ENCODE data around the gene LRRC46. TPM values are rescaled to one million over a fixed set of nuclear protein-coding genes. Genes with fewer than 3 reads are reported as not detected.
A peak's percentile ranks its signal among the peaks of the same experiment; 100 is the strongest.

The LRRC46 gene
- total RNA-seq, 2 experiments from 2014 or later: 0.46 to 0.82 TPM

DNA sequence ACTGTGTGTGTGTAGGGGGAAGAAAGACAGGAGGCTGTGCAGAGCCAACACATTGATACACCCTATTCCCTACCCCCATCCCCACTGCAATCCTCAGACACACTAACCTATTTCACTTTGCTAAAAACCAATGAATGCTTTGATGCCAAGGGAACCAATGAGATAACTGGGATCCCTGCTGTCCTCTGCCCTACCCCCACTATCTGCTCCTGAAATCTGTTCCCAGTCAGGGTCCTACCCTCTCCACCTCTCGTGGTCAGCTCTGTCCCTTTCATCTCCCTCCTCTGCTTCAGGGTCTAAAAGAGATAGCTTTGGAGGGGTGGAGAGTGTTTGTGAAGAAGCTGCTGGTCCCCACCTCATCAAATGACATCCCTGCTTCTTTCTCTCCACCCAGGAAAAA is 38.6 kb downstream of the LRRC46 start:
- DNase-seq (no peak), ATAC-seq (no peak)
- Mint-ChIP-seq H3K4me3 (no peak overlapping the region), H3K4me1 (peaks cover 7% of the 10 kb centered on the region), H3K27ac (no peak overlapping the region), H3K36me3 (ENCODE audit: low read depth) (no peaks in the 10 kb centered on the region), H3K9me3 (ENCODE audit: low read depth) (no peaks in the 10 kb centered on the region), H3K27me3 (peaks cover 26% of the 10 kb centered on the region)
- POLR2A ChIA-PET: no interaction called here
- CTCF ChIA-PET: interaction anchor here (0.7 to 1.6 kb wide), 4 partner anchors 11 to 29 kb away, joined by 3 to 4 read pairs (median 3); partner anchors contain the start of gene SCRN2
- intact Hi-C loops (cut with DNase I, micrococcal nuclease): no loop called here

DNA sequence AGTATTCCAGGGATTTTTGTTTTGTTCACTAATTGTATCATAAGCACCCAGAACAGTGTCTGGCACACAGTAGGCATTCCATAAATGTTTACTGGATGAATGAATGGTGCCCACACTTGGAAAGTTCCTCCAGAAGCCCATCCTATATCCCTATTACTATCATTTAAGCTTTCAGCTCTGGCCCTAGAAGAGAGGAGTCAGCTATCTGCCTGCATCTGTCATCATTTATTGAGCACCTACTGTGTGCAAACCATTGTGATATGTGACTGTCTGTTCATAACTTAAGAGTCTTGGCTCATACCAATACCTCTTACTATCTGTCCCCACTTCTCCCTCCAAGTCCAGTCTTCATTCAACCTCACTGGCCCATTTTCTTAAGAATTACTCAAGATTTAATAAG is 39.6 kb downstream of the LRRC46 start:
- intact Hi-C loops (cut with DNase I, micrococcal nuclease): no loop called here
- CTCF ChIA-PET: interaction anchor here (0.5 to 1.2 kb wide), 2 partner anchors 14 to 360 kb away, joined by 3 read pairs; no protein-coding TSS in a partner anchor
- no peak overlapping the region for H3K4me3 Mint-ChIP-seq
- no peaks in the 10 kb centered on the region for H3K4me1 Mint-ChIP-seq
- ATAC-seq (no peak), DNase-seq (no peak)
- H3K36me3 Mint-ChIP-seq (ENCODE audit: low read depth): no peaks in the 10 kb centered on the region
- no peaks in the 10 kb centered on the region for H3K9me3 Mint-ChIP-seq (ENCODE audit: low read depth)
- H3K27me3 Mint-ChIP-seq: peaks cover 27% of the 10 kb centered on the region
- POLR2A ChIA-PET: no interaction called here
- H3K27ac Mint-ChIP-seq: no peak overlapping the region

DNA sequence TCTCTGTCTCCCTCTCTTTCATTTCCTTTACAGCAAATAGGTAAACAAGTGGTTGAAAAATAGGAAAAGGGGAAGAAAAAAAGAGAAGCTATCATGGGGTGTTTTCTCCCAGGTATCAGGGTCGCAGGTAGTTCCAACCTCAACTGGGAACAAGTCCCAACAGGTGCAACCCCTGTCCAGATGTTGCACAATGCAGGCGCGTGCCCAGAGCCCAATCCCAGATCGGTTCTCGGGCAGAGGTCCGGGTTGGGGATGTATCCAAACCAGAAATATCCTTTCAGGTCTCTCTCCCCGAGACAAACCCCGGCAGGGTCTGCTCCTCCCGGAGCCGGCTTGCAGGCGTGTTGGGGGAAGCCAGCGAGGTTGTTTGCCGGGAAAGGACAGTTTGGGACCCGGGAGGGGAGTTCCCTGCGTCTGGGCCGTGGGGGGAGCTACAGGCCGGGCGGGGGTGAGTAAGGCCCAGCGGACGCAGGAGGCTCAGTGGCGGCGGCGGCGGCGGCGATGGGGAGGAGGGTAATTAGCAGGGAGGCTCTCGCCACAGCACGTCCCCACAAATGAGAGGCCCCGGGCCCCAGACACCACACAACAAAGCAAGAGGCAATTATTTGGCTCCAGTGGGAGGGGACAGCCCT is 40.7 kb downstream of the LRRC46 start:
- H3K27me3 Mint-ChIP-seq: peaks cover 27% of the 10 kb centered on the region
- intact Hi-C loops (cut with DNase I, micrococcal nuclease): no loop called here

DNA sequence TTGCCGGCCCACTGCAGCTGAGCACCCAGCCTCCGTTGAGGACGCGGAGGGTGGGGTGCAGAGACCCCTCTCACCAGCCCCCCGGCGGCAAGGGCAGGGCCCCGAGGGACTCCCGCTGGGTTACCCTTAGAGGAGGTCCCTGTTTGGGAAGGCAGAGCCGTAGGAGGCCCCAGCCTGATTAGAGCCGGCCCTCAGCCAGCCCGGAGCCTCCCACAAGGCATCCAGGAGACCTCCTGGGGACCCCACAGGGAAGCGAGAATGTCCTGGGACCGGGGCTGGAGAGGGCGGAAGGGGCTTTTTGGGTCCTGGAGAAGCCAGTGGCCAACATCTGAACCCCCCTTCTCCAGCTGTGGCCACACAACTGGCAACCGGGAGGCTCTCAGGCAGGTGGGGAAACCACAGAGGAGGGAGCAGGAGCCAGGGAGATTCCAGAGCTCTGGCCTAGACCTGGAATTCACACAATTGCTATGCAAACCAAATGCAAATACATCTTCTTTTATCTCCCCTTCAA is 41.2 kb downstream of the LRRC46 start:
- CTCF ChIA-PET: interaction anchor here (1.1 kb wide), 1 partner anchor 29 kb away, joined by 4 read pairs; no protein-coding TSS in a partner anchor
- no peaks in the 10 kb centered on the region for H3K36me3 Mint-ChIP-seq (ENCODE audit: low read depth)
- H3K4me1 Mint-ChIP-seq: no peaks in the 10 kb centered on the region
- no peak for DNase-seq
- intact Hi-C loops (cut with DNase I, micrococcal nuclease): no loop called here
- no peak overlapping the region for H3K4me3 Mint-ChIP-seq
- peaks cover 27% of the 10 kb centered on the region for H3K27me3 Mint-ChIP-seq
- H3K27ac Mint-ChIP-seq: no peak overlapping the region
- POLR2A ChIA-PET: no interaction called here
- no peaks in the 10 kb centered on the region for H3K9me3 Mint-ChIP-seq (ENCODE audit: low read depth)
- no peak for ATAC-seq

More for the DNA sequence above, 40.7 kb downstream of the LRRC46 start:
- no peak for ATAC-seq
- DNase-seq: no peak
- Mint-ChIP-seq H3K36me3 (ENCODE audit: low read depth) (no peaks in the 10 kb centered on the region), H3K9me3 (ENCODE audit: low read depth) (no peaks in the 10 kb centered on the region), H3K27ac (no peak overlapping the region), H3K4me3 (no peak overlapping the region), H3K4me1 (no peaks in the 10 kb centered on the region)
- POLR2A ChIA-PET: interaction anchor here (0.7 kb wide), 1 partner anchor 651 kb away, joined by 7 read pairs; no protein-coding TSS in a partner anchor
- CTCF ChIA-PET: interaction anchor here (0.7 to 1.2 kb wide), 4 partner anchors 19 to 30 kb away, joined by 3 to 4 read pairs (median 3); no protein-coding TSS in a partner anchor

DNA sequence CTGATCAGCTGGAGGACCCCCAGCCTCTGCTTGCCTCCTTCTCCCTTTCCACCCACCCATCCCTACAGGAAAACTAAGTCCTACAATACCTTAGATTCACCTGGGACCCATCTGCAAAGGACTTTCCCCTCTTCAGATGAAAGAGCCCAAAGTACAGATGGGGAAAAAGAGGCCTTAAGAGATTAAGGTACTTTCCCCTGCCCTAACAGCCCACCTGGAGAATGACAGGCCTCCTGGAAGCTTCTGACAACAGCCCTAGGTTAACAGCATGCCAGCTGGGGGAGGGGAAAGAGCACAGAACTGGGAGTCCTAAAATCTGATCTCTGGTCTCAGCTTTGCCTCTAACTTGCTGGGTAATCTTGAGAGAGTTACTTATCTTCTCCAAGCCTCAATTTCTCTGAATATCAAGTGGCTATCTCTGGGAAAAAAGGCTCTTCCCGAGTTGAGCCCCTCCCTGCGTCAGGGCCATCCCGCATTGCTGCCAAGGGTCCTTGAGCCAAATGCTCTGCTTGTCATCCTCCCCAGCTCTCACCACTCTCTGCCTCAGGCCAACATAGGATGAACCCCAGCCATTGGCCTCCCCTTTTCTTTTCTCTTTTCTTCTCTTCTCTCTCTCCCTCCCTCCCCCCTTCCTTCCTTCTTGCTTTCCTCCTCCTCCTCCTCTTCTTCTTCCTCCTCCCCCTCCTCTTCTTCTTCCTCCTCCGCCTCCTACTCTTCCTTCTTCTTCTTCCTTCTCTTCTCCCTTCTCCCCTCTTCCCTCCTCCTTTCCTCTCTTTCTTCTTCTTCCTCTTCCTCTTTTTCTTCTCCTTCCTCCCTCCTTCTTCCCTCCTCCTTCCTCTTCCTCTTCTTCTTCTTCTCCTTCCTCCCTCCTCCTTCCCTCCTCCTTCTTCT is 42.0 kb downstream of the LRRC46 start:
- Mint-ChIP-seq H3K9me3 (ENCODE audit: low read depth) (no peaks in the 10 kb centered on the region), H3K36me3 (ENCODE audit: low read depth) (no peaks in the 10 kb centered on the region), H3K4me1 (no peaks in the 10 kb centered on the region), H3K27ac (no peak overlapping the region), H3K4me3 (no peak overlapping the region), H3K27me3 (peaks cover 29% of the 10 kb centered on the region)
- ChIA-PET CTCF (interaction anchor here (1.1 kb wide), 1 partner anchor 30 kb away, joined by 4 read pairs; no protein-coding TSS in a partner anchor), POLR2A (no interaction called here)
- intact Hi-C loops (cut with DNase I, micrococcal nuclease): no loop called here
- DNase-seq (no peak), ATAC-seq (no peak)

DNA sequence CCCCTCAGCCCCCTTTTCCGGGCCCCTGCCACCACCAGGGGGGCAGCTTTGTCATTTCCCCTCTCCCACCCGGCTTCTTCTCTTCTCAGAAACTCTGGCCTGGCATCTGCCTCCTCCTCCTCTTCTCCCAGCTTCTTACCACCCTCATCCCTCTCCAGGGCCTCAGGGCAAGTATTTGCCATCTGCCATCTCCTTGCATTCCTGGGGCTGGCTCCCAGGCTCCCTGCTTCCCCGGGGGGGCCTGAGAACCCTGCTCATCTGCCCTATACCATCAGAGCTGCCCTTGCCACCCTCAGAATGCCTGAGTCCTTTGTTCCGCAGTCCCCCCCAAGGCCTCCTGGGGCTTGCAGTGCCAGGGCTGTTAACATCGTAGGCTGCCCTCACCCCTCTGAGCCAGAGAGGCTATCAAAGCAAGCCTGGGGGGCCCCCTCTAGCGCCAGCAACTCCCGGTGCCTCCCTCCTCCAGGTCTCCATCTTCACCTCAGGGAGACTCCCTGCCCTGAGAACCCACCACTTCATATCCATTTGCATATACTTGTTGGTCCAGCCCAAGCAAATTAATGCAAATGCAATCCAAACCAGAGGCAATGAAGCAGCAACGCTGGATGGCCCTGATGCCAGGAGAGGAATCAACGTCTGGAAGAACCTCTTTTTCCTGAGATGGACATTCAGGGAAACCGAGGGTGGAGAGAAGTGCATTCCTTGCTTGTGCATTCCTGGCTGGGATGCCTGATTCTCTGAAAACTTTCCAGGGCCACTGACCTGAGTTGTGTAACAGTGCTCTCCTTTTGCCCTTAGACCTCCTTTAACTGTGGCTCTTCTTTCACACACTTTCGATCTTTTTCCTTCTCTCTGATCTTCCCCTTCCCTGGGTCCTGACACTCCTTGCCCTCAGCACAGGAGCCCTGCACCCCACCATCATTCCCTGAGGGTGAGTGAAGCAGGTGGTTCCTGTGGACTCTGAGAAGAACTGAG is 43.8 kb downstream of the LRRC46 start:
- Mint-ChIP-seq H3K9me3 (ENCODE audit: low read depth) (no peaks in the 10 kb centered on the region), H3K36me3 (ENCODE audit: low read depth) (no peaks in the 10 kb centered on the region), H3K4me3 (no peak overlapping the region), H3K27me3 (peaks cover 33% of the 10 kb centered on the region), H3K27ac (no peak overlapping the region), H3K4me1 (peaks cover 4% of the 10 kb centered on the region)
- ChIA-PET POLR2A (interaction anchor here (0.6 kb wide), 1 partner anchor 20 kb away, joined by 3 read pairs; the partner anchor contains the start of gene SP2), CTCF (interaction anchor here (0.5 to 1.0 kb wide), 5 partner anchors 9 to 34 kb away, joined by 3 to 5 read pairs (median 3); partner anchors contain the start of gene SCRN2)
- intact Hi-C loops (cut with DNase I, micrococcal nuclease): no loop called here
- DNase-seq (no peak), ATAC-seq (no peak)

DNA sequence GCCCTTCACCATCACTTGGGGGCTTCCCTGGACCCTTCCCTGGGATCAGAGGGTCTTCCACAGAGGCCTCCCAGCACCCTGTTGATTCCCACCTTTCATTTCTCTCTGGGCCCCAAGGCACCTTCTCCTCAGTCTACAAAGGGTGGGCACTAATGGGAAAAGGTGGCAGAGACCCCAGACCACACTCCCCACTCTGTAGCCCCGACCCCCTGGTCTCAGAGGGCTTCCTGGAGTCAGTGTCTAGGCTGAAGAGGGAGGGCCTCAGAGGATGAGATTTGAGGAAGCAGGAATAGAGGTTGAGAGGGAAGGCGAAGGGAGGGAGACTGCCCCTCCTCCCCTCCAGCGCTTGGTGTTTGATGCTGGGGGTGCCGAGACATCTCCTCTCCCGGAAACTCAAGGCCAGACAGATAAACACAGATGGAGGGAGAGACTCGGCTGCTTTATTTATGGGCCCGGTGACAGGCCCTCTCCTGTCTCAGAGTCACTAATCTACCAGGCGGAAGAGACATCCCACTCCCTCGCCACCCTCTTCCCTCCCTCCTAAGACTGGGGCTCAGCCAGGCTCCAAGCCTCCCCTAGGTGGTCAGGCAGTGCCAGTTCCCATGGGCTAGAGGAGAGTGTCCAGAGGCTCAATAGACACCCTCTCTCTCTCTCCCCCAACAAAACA is 46.0 kb downstream of the LRRC46 start:
- ChIA-PET CTCF (interaction anchor here (17.0 kb wide), 1 partner anchor 29 kb away, joined by 414 read pairs; the partner anchor contains the start of genes SCRN2 and SP6), POLR2A (no interaction called here)
- ATAC-seq (no peak), DNase-seq (no peak)
- H3K4me3 Mint-ChIP-seq: no peak overlapping the region
- no peaks in the 10 kb centered on the region for H3K9me3 Mint-ChIP-seq (ENCODE audit: low read depth)
- peaks cover 5% of the 10 kb centered on the region for H3K4me1 Mint-ChIP-seq
- intact Hi-C loops (cut with DNase I, micrococcal nuclease): no loop called here
- H3K36me3 Mint-ChIP-seq (ENCODE audit: low read depth): no peaks in the 10 kb centered on the region
- H3K27me3 Mint-ChIP-seq: peaks cover 19% of the 10 kb centered on the region
- no peak overlapping the region for H3K27ac Mint-ChIP-seq

DNA sequence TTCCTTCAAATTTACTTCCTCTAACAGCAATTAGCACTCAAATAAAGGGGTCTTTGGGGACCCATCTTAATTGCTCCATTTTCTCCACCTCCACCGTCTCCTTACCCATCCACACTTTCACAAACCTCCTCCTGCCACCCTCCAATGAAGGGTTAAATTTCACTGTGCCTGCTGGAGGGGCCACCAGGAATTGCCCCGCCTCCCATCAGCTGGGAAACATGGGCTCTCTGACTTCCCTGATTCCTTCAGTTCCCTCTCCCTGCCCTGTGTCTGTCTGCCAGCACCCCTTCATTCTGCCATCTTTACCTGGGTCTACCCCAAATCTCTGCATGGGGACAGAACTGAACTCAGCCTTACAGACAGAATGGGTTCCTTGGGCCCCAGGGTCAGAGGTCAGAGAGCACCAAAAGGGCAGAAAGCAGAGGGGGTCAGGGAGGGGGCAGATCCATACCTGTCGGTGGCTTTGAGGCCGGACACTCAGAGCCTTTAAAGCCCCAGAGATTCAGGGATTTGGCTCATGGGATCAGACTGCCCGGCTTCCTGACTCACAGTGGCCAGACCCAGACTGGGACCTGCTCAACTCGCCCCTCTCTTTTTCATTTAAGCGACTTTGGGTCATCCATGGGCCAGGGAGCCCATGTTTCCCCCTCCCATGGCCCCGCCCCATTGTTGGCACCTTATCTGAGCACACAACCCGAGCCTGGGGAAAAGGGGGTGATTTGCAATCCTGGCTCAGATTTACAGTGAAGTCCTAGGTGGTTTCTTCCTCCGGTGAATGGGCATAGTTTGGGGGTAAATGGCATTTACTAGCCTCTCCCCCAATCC is 46.9 kb downstream of the LRRC46 start:
- H3K27ac Mint-ChIP-seq: no peak overlapping the region
- H3K27me3 Mint-ChIP-seq: peaks cover 14% of the 10 kb centered on the region
- peaks cover 14% of the 10 kb centered on the region for H3K4me1 Mint-ChIP-seq
- ATAC-seq (no peak), DNase-seq (no peak)
- POLR2A ChIA-PET: no interaction called here
- H3K36me3 Mint-ChIP-seq (ENCODE audit: low read depth): no peaks in the 10 kb centered on the region
- H3K9me3 Mint-ChIP-seq (ENCODE audit: low read depth): no peaks in the 10 kb centered on the region
- intact Hi-C loops (cut with DNase I, micrococcal nuclease): no loop called here
- H3K4me3 Mint-ChIP-seq: no peak overlapping the region
- CTCF ChIA-PET: interaction anchor here (1.8 to 17.0 kb wide), 2 partner anchors 12 to 30 kb away, joined by 8 to 414 read pairs; partner anchors contain the start of genes SCRN2 and SP6

DNA sequence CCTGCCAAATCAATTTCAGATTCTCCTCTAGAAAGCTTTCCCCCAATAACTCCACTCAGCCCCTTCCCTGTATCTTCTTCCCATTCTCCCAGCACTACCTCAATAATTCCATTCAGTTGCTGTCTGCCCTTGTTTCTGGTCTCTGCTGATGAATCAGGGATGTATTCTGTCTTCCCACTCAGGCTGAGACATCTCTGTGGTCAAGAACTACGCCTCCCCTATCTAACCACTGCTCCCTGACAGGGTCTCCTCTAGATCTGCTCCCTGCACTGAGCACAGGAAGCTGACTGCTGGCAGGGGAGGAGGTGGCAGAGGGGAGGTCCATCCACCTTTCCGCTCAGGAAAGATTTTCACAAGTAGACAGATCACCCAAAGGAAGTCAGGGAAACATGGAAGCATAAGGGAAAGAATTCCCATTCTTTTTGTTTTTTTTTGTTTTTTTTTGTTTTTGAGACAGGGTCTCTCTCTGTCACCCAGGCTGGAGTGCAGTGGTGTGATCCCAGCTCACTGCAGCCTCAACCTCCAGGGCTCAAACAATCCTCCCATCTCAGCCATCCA is 47.6 kb downstream of the LRRC46 start:
- Mint-ChIP-seq H3K36me3 (ENCODE audit: low read depth) (no peaks in the 10 kb centered on the region), H3K9me3 (ENCODE audit: low read depth) (no peaks in the 10 kb centered on the region), H3K27me3 (peaks cover 13% of the 10 kb centered on the region), H3K27ac (no peak overlapping the region), H3K4me1 (peaks cover 20% of the 10 kb centered on the region), H3K4me3 (no peak overlapping the region)
- DNase-seq: no peak
- peak; percentile 73 for ATAC-seq
- ChIA-PET POLR2A (no interaction called here), CTCF (interaction anchor here (0.6 to 17.0 kb wide), 6 partner anchors 10 to 139 kb away, joined by 3 to 414 read pairs (median 4); partner anchors contain the start of genes SCRN2 and SP6)
- intact Hi-C loops (cut with DNase I, micrococcal nuclease): no loop called here
